HG03159 (cell line): Measurements from ENCODE around the gene SPRTN.

Source experiments
- ATAC-seq: cut with Tn5 transposase; IDR thresholded peaks from one replicate; pipeline ENCODE4 v1.9.1; 2021; ENCODE audit warnings: mild to moderate bottlenecking, moderate library complexity; ENCODE audit not compliant: unreplicated experiment

Gene SPRTN

DNA sequence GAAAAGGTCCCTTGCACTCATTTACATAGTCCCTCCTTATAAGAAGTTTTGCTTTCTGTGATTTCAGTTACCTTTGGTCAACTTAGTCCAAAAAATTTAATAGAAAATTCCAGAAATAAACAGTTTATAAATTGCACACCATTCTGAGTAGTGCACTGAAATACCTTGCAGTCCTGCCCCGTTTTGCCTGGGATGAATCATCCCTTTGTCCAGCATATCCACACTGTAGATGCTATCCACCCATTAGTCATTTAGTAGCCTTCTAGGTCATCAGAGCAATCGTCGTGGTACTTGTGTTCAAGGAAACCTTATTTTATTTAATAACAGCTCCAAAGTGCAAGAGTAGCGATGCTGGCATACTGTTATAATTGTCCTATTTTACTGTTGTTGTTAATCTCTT lies 38.0 kb downstream of the SPRTN start:
- ATAC-seq: no peak

DNA sequence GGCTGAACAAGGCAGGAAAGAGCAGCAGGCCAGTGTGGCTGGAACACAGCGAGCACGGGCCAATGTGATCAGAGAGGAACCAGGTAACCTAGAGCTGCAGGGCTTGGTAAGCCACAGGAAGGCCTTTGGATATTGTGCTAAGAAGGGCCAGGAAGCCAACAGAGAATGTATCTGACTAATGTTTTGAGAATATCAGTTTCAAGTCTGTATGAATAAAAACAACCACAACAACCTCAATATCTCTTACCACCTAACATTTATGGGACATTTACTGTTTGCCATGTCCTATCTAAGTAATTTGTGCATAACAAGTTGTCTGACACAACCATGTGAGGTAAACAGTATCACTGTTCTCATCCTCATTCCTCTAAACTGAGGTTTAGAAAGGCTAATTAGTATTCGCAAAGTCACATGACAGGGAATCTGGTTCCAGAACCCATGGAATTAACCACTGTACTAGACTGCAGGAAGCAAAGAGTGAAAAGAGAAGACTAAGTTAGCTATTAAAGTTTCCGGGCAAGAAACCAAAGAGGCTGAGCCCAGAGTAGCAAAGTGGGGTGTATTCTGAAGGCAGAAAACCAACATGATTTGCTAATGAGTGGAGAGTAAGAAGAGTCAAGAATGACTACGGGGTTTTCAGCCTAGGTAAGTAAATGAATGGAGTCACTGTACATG lies 38.9 kb downstream of the SPRTN start:
- ATAC-seq: peak; percentile 53

DNA sequence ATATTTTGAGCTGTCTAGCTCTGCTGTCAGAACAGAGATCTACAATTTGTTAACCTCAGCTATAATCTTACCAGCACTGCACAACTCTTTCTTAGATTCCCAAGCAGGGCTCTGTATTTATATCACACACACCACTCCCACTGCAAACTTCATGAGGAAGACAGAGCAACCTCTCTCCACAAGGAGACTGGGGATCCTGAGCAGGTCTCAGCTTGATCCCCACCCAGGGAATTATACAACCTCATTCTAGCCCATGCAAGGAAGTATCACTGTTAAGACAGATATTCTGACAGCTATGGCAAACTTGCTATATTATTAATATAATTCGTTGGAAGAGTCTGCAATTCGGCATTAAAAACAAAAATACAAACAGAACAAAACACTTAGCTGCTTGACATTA lies 43.6 kb downstream of the SPRTN start:
- no peak for ATAC-seq

DNA sequence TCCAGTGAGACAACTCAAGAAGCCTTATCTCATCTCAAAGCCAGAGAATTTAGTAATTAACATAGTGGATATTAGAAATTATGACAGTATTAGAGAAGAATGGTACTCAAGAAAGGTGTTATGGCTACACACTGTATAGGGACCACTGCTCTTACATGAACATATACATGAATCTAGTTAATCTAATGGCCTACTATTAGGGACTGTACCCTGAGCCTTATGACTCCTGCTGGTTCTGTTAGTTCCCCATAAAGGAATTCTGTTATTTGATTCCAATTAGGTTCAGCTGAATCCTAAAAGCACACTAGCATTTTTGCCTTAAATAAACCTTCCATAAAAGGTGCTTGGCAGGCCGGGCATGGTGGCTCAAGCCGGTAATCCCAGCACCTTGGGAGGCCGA lies 44.3 kb downstream of the SPRTN start:
- ATAC-seq: no peak

DNA sequence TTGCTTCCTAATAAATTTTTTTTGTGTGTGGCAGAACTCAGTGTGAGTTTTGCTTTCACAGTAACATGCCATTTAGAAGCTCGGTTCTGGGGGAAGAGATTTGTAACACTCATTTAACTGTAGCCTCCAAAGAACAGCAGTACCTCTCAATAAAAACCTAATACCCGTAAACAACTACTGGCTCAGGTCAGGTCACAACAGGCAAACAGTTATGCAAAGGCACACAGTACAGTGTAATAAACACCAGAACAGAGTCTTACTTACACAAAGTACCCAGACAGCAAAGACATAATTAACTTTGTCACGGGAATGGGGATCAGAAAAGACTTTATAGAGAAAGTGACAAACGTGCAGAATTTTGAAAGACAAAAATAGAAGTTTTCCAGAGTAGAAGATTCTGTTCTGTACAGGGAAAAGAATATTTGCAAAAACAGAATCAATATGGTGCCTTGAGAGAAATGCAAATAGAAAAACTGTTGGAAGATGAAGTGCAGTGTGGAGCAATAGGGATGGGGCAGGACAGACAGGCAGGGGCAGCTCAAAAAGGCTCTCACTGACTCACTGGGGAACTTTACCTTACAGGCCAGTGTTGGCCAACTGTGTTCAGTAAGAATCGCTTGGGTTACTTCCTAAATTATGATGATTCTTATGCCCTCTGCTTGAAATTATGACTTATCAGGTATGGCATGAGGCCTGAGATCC lies 45.2 kb downstream of the SPRTN start:
- no peak for ATAC-seq

DNA sequence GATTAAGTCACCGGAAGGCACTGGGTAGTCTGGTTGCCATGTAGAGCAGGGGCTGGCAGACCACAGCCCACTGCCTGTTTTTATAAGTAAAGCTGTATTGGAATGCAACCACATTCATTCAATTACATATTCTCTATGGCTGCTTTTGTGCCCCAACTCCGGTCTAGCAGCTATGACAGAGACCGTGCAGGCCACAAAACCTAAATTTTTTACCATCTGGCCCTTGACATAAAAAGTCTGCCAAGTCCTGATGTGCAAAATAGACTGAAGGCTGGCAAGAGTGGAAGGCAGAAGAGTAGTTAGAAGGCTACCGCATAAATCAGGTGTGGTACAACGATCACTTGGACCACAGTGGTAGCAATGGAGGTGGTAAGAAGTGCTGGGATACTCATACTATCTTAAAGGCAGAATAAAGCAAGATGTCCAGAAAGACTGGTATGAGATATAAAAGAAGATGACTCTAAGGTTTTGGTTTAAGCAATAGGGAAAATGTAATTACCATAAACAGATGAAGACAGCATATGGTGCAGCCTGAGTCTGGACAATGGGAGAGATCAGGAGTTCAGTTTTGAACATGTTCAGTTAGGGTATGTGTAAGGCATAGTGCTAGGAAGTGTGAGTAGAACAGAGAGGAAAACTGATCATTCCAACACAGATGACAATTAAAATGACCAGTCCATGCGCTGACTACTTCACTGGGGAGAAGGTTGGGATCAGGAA lies 46.8 kb downstream of the SPRTN start:
- ATAC-seq: no peak

DNA sequence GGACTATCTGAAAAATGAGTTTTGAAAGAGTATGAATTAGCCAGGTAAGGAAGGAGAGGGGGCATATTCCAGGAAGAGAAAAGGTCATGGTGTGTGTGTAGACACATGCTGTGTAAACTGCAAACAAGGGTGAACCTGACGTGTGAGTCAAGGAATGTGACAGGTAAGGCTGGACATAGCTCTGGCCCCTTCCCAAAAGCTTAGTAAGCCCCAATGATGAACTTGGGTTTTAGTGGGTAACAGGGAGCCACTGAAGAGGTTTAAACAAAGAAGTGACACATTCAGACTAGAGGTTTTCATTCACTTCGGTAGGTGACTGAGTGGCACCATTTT lies 47.3 kb downstream of the SPRTN start:
- no peak for ATAC-seq

DNA sequence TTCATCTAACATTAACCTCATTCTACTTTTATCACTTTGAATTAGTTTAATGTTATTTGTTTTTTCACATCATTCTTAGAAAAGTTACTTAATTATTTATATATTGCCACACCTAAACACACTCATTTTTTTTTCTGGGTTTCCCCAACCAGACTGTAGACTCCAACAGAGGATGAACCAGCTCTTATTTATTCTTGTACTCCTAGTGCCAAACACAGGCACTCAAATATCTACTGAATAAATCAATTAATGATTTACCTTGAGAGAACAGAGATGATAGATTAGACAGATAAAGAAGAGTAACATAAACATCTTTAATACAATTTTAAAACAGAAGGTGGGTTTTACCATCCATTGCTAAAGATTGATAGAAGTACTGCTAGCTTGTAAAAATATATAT lies 48.4 kb downstream of the SPRTN start:
- ATAC-seq: no peak

DNA sequence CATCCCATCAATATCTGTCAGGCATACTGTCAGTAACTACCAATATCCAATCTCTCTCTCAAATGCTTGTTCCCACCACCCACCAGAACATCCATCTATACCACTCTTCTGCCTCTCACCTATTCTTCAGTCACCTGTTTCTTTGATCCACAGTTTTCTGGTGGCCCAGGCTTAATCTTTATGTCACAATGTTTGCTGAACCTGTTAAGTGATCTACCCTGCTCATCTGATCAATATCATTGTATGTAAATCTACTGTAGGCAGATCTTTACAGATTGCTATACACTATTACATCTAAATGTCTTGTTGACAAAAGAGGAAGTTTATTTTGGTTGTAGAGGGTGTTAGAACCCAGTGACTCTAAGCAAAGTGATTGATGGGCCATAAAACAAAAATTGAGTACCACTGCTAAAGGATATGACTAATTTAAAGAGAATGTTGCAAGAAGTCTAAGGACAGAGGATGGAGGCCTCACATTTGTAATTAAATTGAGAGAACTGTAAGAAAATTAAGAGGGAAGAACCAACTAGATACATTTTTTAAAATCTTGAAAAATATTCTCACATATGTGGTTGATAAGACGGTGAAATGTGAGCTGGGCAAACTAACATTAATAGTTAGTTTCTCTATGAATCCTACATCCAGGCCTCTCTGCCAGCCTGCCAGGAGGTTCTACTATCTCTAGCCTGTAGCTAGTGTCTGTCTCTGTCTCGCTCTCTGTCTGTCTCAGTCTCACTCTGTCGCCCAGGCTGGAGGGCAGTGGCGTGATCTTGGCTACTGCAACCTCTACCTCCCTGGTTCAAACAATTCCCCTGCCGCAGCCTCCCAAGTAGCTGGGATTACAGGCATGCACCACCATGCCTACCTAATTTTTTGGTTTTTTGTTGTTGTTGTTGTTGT lies 49.9 kb downstream of the SPRTN start:
- ATAC-seq: no peak

DNA sequence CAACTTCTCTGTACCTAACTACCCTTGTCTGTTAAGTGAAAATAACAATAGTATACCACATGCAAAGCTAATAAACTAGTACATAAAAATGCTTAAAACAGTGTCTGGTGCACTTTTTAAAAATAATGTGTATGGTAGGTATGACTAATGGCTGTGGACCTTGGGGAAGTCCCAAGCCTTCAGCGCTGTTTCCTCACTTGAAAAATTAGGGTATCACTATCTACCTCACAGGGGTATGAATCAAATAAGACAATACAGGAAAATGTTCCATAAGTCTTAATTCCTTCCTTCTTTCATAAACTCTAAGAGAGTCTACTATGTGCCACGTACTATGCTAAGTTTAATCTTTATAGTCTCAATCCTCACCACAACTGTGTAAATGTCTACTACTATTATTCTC lies 52.0 kb downstream of the SPRTN start:
- no peak for ATAC-seq

DNA sequence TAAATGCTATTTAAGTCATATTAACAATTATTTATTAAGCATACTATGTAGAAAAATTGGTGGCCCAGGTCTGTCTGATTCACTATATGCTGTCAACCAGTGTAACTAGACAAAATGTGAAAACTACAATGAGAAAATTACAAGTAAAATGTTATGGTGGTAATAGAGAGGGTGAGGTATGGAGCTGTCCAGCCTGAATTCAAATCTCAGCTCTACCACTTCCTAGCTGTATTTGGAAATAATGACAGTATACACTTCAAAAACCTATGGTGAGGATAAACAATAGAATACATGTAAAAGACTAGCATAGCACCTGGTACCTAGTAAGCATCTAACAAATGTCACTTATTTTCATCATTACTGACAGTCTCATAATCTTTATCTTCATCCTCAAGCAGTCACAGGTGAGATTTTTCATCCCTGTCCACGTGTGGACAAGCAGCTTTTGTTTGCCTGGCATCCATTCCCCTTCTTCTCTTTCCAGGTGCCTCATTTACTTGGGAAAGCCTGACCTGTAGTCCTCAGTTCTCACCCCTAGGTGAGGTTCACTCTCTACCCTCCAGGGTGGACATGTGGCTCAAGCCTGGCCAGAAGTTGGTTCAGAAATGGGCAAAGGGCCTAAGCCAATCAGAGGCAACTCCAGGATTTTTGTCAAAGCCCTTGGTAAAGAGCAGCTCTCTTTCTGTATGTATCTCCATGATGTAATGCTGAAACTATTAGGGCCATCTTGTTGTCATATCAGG lies 54.5 kb downstream of the SPRTN start:
- ATAC-seq: no peak

DNA sequence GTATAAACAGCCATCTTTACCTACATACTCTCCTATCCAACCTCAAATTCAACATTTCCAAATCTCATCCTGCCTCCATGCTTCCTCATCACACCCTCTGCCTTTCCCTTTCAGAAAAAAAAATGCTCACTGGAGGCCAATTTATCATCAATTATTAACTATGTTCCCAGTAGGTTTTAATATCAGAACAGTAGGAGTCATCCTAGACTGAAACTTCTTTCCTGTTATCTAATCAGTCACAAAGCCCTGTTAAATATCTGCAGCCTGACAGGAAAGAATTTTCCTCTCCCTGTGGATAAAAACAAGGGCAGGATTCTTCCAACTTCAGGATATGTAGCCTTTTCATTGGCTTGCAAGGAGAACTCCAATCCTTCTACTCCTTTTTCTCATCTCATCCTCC lies 55.6 kb downstream of the SPRTN start:
- no peak for ATAC-seq

DNA sequence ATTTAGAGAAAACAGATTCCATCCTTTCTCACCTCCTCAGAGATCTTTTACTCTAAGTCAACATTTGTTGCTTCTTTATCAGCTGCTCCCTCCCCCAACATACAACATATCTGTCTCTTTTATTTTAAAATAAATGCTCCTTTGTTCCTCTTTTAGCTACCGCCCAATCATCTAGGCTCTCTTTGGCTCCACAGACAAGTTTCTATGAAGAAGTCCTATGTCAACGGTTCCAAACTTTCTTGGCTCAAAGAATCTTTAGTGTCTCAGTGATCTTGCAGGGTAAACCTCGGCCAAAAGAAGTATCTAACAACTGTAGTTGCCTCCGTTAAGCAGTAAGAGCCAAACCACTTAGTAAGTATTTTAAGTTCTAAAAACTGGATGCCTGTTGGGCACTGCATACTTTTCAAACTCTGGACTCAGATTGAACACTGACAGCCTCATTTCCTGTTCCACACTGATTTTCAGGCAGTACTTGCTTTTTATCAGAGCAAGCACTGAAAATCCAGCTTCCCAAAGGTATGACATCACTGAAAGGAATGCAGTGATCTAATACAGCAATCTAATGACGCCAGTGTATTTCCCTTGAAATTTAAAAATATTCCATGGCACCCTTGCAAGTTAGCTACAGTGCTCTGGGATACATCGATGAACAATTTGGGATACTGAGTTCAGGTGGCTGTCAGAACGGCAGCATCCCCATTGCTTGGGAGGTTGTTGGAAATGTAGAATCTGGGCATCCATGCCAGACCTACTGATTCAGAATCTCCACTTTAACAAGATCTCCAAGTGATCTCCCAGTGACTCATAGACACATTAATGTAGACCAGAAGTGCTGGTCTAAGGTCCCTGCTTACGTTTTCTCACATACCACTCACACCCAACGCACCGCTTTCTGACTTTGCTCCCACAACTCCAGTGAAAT lies 57.2 kb downstream of the SPRTN start:
- no peak for ATAC-seq

DNA sequence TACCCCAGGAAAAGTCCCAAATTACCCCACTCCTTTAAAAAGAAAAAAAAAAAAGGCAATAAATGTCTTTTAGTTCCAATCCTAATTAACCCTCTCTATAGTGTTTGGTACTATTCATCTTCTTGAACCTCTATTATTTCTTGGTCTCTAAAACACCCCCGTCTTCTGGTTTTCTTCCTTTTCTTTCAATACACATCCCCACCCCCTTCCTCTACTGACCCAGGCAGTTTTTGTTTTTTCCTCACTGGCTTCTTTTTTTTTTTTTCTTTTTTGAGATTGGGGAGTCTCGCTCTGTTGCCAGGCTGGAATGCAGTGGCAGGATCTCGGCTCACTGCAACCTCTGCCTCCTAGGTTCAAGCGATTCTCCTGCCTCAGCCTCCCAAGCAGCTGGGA lies 57.9 kb downstream of the SPRTN start:
- no peak for ATAC-seq

DNA sequence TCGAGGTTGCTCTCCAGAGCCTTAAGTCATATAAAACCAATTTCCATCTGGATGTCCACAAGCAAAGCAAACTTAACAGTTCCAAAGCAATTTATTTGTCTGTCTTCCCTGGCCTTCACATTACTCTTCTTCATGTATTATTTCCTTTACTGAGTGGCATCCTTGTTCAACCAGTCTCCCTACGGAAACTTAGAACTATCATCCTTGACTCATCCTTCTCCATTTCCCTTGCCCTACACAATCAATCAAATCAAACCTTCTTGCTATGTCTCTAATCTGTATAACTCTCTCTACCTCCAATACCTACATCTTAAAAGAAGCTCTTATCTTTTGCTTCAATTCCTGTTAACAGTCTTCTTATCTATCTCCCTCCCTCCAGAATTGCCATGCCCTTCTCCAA lies 58.5 kb downstream of the SPRTN start:
- ATAC-seq: no peak

DNA sequence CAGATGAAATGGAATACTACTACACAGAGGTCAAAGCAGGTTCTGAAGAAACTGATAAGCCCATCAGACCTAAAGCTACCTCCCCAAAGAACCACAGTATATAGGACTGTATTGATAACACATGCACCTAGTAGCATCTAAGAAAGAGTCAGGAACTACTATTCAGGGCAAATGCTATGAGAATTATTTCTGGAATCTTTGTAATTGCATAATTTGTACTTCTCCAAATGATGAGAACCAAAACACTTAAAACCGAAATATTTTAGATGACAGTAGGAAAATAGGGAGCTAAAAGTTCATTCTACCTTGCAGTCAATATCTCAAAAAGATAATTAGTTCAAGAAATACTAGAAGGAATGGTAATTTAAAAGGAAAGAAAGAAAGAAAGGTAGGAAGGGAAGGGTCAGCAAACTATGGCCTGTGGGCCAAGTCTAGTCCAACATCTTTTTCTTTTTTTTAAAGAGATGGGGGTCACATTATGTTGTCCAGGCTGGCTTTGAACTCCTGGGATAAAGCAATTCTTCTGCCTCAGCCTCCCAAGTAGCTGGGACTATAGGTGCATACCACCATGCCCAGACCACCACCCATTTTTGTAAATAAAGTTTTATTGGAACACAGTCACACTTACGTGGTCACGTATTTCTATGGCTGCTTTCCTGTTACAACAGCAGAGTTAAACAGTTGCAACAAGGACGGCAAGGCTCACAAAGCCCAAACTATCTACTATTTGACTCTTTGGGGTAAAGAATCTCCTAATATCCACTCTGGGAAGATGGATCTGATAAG lies 60.0 kb downstream of the SPRTN start:
- no peak for ATAC-seq

DNA sequence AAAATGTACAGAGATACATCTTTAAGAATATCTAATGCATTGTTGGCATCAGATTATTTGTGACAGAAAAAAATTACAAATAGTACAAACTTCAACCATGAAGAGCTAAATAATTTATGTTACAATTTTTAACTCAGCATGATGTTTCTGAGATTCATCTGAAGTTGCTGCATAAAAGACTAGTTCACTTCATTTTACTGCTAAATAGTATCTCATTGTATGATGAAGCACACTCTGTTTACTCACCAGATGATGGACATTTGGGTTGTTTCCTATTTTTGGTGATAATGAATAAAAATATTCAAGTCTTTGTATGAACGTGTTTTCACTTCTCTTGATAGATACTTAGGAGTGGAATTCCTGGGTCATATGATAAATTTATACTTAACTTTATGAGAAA lies 63.4 kb downstream of the SPRTN start:
- ATAC-seq: no peak

DNA sequence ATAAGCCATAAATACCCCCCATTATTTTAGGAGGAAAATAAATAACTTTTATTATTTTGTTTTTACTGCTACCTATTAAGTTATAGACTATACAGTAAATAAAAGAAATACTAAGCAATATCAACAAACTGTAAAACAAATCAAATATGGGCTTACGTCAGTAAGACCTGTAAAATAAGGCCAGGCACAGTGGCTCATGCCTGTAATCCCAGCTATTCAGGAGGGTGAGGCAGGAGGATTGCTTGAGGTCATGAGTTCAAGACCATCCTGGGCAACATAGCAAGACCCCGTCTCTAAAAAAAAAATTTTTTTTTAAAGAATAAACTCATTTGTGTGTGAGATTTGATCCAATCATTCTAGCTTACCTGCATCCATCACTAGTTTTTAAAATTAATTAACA lies 66.2 kb downstream of the SPRTN start:
- ATAC-seq: no peak
